GM21526 (cell line): ENCODE results near the gene SEMA4D.
A peak's percentile ranks its signal among the peaks of the same experiment; 100 is the strongest.

Source experiments
- ATAC-seq: cut with Tn5 transposase; IDR thresholded peaks from one replicate; pipeline ENCODE4 v1.9.1; 2021; ENCODE audit warnings: moderate library complexity; ENCODE audit not compliant: unreplicated experiment, low FRiP score

The SEMA4D gene

GRCh38 chr9:89497978-89498851 lies at the start of gene SEMA4D:
Gene SEMA4D (minus strand): TSS chr9:89498113. CDS start chr9:89405456, 92,657 bp downstream.
- peak; percentile 34 for ATAC-seq

- ATAC-seq = no peak
Observed at GRCh38 chr9:89547000-89547399, 49.1 kb upstream of the SEMA4D start.

- no peak for ATAC-seq
Observed at GRCh38 chr9:89544279-89544661, 46.4 kb upstream of the SEMA4D start.

- ATAC-seq = no peak
Observed at GRCh38 chr9:89543621-89544278, 45.8 kb upstream of the SEMA4D start.

- ATAC-seq = no peak
Observed at GRCh38 chr9:89543111-89543510, 45.2 kb upstream of the SEMA4D start.

- ATAC-seq = no peak
Observed at GRCh38 chr9:89542401-89543021, 44.6 kb upstream of the SEMA4D start.

- ATAC-seq = no peak
Observed at GRCh38 chr9:89541798-89542197, 43.9 kb upstream of the SEMA4D start.

GRCh38 chr9:89539374-89539773 lies 41.5 kb upstream of the SEMA4D start:
- ATAC-seq = no peak

GRCh38 chr9:89538871-89539270 lies 41.0 kb upstream of the SEMA4D start:
- ATAC-seq = no peak

- no peak for ATAC-seq
Observed at GRCh38 chr9:89537166-89537565, 39.3 kb upstream of the SEMA4D start.

GRCh38 chr9:89536600-89536999 lies 38.7 kb upstream of the SEMA4D start:
- no peak for ATAC-seq

- ATAC-seq = no peak
Observed at GRCh38 chr9:89536145-89536574, 38.2 kb upstream of the SEMA4D start.

GRCh38 chr9:89535461-89535860 lies 37.5 kb upstream of the SEMA4D start:
- ATAC-seq = no peak

GRCh38 chr9:89534515-89535287 lies 36.8 kb upstream of the SEMA4D start:
- no peak for ATAC-seq

GRCh38 chr9:89533411-89534095 lies 35.6 kb upstream of the SEMA4D start:
- no peak for ATAC-seq

GRCh38 chr9:89532944-89533343 lies 35.0 kb upstream of the SEMA4D start:
- ATAC-seq = no peak

GRCh38 chr9:89532478-89532877 lies 34.6 kb upstream of the SEMA4D start:
- ATAC-seq = no peak

- no peak for ATAC-seq
Observed at GRCh38 chr9:89531766-89532165, 33.9 kb upstream of the SEMA4D start.

GRCh38 chr9:89530726-89531125 lies 32.8 kb upstream of the SEMA4D start:
- no peak for ATAC-seq
